CD4-positive, alpha-beta T cell treated with Interleukin-2 at 100 ng/mL for 4 hours (primary cell): ENCODE results near the gene ATP6V1C2.
"Not testable (repeated sequence)": the region's sequence is repeated elsewhere in the genome, so short reads cannot be mapped to it uniquely, and the experiment has no call there.

ENCODE experiments used
- DNase-seq: peaks from one replicate; pipeline ENCODE4 v3.0.0-alpha.2; 2020; ENCODE audit warnings: low spot score

The ATP6V1C2 gene

DNA sequence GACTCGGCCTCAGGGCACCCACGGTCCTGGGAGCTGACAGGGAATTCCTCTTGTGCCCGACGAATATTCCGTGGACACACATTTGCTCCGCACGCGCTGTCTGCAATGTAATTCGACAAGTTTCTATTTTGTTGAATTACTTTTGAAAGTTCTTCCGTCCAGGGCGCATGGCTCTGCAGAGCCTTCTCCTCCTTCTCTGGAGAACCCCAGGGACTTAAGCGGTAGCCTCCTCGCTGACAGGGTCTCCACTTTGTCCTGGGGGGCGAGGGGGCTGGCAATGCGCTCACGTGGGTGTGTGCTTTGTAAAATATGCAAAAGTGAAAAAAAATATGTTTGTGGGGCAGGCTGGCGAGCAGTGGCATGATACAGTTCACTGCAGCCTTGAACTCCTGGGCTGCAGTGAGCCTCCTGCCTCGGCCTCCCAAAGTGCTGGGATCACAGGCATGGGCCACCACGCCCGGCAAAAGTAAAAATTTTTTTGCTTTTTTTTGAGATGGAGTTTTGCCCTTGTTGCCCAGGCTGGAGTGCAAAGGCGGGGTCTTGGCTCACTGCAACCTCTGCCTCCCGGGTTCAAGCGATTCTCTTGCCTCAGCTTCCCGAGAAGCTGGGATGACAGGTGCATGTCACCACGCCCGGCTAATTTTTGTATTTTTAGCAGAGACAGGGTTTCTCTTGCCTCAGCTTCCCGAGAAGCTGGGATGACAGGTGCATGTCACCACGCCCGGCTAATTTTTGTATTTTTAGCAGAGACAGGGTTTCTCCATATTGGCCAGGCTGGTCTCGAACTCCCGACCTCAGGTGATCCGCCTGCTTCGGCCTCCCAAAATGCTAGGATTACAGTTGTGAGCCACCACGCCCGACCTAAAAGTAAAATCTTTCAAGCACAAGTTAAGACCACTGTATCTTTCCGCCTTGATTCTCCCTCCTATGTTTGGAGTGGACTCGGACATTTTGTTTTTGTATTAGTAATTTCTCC, 92.0 kb downstream of the ATP6V1C2 start:
- not testable (repeated sequence) for DNase-seq

- DNase-seq: no peak
Observed at GRCh38 chr2:10814142-10814541, 92.7 kb downstream of the ATP6V1C2 start.

- no peak for DNase-seq
Observed at GRCh38 chr2:10814571-10815331, 93.3 kb downstream of the ATP6V1C2 start.

DNA sequence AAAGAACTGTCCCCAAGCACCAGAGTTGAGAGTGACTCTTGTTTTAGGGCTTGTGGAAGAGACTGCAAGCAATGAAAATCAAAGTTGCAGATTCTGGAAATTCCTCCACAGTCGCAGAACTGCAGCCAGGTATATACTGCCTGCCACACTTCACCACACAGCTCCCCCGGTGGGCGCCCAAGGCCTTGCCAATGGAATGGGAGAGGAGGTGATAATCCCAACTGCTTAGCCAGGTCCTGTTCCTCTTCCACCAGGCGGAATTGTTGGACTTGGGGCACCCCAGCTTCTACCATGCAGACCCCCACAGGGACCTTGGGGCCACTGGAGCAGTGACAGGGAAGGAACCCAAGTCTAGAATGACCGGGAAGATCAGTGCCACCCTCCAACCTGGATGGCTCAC, 96.0 kb downstream of the ATP6V1C2 start:
- no peak for DNase-seq

GRCh38 chr2:10818305-10818704, 96.9 kb downstream of the ATP6V1C2 start:
- not testable (repeated sequence) for DNase-seq

- DNase-seq: no peak
Observed at GRCh38 chr2:10818984-10819383, 97.6 kb downstream of the ATP6V1C2 start.

DNA sequence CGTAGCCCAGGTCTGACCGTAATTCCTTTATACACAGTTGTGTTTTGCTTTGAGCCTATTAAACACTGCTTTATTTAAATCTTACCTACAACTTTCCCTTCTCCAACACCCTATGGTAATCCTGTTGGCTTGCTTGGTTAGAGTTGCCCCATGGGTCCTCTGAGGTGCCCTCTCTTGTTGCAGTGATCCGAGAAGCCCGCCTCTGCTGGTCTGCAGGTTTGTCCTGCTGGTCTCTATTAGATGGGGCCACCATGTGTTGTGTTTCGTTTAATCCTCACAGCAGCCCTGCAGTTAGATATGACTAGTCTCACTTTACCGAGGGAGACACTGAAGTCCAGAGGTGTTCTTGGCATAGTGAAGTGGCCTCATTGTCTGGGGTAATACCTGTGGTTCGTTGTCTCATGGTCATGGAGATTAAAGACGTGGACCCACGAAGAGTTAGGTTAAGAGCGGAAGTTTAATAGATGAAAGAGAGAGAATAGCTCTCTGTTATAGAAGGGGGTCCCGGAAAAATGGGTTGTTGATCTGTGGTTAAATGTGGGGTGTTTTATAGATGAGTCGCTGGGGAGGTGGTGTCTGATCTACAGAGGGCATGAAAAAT, 98.4 kb downstream of the ATP6V1C2 start:
- no peak for DNase-seq

DNA sequence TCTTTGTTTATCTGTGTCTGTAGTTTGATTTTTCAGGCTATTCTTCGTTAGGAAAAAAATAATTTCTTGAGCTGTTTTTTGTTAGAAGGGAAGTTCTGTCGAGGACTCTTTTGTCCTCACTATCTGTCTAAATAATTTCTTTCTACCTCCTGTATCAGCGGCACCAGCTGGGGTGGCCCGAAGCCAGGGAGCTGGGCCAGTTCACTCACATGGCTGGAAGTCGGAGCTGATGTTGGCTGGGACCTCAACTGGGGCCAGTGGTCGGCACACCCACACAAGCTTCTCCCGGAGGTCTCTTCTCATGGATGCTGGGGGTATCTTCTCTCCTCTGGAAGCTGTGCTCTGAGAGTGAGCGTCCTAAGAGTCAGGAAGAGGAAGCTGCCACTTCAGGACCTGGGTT, 99.1 kb downstream of the ATP6V1C2 start:
- no peak for DNase-seq

DNA sequence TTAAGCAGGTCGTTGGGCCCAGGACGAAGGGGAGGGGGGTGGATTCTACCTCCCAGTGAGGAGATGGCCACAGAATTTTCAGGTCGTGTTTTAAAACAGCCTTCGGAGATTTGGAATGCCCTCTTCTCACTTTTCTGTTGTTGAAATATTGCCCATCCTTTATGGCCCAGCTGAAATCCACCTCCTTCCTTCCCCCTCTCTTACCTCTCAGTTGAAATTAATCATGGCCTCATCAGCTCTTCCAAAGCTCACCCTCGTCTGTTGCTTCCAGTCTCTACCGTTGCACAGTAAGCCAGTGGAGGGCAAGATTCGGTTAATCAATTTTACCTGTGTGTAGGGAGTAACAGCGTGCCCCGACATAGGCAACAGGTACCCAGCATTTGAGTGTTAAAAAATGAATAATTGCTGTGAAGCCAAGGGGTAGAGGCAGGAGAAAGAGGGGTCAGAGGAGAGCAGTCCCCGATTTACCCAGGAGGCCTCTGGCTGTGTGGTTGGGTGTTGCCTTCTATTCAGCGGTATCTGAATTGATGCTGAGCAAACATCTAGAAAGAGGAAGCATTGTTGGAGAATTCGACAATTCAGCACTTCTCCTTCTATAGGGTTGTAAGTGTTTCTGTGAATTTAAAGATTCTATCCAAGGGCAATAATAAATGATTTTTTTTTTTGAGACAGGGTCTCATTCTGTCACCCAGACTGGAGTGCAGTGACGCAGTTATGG, 99.7 kb downstream of the ATP6V1C2 start:
- DNase-seq: no peak

DNA sequence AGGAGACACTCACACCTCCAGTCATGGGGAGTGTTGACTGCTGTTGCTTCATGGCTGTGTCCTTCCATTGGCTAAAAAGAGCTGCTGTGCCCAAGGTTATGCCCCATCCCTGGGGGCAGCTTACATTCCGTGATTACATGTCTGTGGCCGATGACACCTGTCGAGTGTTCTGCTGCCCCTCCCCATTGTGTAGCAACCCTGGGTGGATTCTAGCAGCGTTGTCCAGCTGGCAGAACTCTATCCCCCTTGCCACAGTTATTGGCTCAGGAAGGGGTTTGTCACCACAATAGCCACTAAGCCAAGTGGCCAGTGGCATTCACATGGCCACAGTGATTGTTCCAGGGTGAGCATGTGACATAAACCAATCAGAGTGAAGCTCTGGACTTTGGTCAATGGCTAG, 102.8 kb downstream of the ATP6V1C2 start:
- DNase-seq: no peak

DNA sequence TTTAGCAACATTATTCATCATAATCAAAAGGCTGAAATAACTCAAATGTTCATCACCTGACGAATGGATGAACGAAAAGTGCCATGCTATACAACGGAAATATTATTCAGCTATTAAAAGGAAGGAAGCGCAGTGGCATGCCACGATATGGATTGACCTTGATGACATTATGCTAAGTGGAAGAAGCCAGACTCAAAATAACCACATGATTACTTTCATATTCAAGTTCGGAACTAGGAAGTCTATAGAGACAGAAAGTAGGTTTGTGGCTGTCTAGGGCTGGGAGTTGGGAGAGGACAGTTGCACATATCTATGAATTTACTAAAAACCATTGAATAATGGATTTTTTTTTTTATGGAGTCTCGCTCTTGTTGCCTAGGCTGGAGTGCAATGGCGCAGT, 104.6 kb downstream of the ATP6V1C2 start:
- DNase-seq: no peak

GRCh38 chr2:10826625-10827024, 105.2 kb downstream of the ATP6V1C2 start:
- no peak for DNase-seq

DNA sequence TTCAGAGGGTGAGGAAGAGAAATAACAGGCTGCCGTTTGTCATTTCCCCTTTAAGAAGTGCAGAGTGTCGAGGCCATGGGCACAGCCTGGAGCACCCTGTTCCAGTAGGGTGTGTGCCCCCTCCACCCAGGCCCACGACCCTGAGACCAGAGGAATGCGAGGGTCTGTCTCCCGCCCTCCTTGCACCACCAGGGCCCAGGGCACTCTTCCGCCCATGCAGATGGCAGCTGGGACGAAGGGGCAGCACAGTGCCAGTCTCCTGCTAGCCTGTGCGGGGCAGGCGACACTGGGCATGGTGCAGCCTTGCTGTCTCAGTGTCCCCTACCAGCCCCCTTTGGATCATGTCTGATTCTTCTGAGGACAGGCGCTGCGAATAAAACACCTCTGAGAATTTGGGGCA, 106.9 kb downstream of the ATP6V1C2 start:
- DNase-seq: no peak

GRCh38 chr2:10829299-10829698, 107.9 kb downstream of the ATP6V1C2 start:
- DNase-seq: no peak

- no peak for DNase-seq
Observed at GRCh38 chr2:10830203-10830602, 108.8 kb downstream of the ATP6V1C2 start.

GRCh38 chr2:10830641-10831399, 109.4 kb downstream of the ATP6V1C2 start:
- no peak for DNase-seq

- DNase-seq: no peak
Observed at GRCh38 chr2:10831400-10831985, 110.1 kb downstream of the ATP6V1C2 start.

DNA sequence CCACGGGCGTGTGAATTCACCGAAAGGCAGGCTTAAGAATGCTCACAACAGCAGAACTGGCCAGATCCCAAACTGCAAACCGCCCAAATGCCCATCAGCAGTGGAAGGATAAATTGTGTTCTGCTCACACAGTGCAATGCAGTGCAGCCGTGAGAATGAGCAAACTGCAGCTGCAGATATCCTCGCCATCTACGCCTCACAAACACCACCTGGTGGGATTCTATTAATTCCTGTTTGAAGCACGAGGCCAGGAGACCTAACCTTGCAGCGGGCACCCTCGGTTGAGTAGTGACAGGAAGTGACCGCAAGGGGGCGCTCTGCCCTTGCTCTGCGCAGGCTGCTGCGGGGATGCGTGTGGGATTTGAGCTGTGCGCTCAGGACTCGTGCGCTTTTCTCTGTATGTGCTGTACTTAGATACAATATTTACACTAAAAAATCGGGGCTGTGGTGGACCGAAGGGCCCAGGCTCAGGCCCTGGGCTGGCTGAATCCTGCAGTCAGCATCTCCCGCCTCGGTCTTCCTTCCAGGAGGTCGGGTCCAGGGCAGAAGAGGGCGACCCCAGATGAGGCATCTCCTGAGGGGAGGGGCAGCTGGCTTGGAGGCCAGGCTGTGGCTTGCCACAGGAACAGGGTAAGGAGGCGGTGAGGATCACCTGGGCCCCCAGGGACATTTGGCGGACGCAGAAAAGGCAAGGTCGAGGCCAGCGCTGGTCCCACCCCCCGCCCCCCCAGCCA, 110.9 kb downstream of the ATP6V1C2 start:
- DNase-seq: peak; percentile 81

GRCh38 chr2:10833021-10833420, 111.6 kb downstream of the ATP6V1C2 start:
- no peak for DNase-seq

DNA sequence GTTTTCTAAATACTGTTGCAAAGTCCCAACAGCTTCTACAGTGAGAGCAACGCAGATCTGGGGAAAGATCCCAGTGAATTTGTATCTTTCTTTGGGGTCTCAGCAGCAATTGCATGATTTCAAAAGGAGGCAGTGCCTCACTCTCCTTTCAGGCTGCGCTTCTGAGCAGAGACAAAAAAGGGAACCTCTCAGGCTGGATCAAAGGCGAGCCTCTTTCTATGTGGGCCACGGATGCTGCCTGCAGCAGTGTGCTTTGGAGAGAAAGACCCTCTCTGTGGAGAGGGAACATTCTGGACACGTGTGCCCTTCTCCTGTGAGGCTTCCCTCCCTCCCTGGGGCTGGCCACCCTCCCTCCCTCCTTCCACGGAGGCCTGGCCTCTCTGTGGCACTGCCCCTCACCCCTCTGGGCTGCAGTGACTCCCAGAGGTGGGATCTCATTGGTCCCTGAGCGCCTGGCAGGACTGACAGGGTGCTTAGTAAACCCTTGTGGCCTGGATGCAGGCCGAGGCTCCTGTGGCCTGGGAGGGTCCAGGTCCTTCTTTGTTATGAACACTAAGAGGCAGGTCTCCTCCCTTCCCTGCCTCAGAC, 112.7 kb downstream of the ATP6V1C2 start:
- no peak for DNase-seq
